H1 (cell line): ENCODE data around the gene GP9.

Experiments used
- CTCF ChIP-seq, 3 experiments: IDR thresholded peaks; 1 replicate in 2 of 3; 2 replicates in 1 of 3; pipeline versions ENCODE4 v1.5.1 to v1.6.1; 2011; ENCODE audit warnings: low read length in 3 of 3, mild to moderate bottlenecking in 3 of 3, inconsistent platforms in 2 of 3, low read depth in 1 of 3, moderate library complexity in 1 of 3; ENCODE audit not compliant: insufficient read depth in 1 of 3; ENCODE audit errors: control extremely low read depth in 1 of 3
- EP300 ChIP-seq, 2 experiments: IDR thresholded peaks; 1 replicate in 1 of 2; 2 replicates in 1 of 2; pipeline ENCODE4 v1.6.1; 2011 to 2012; ENCODE audit warnings: low read depth in 2 of 2, low read length in 2 of 2, mild to moderate bottlenecking in 2 of 2, borderline replicate concordance in 1 of 2, inconsistent platforms in 1 of 2, moderate library complexity in 1 of 2
- JUND ChIP-seq: IDR thresholded peaks from 2 replicates; pipeline ENCODE4 v1.6.1; 2011; ENCODE audit warnings: mild to moderate bottlenecking, improper control_type of control experiment, low read length
- MAX ChIP-seq: IDR thresholded peaks from 2 replicates; pipeline ENCODE4 v1.6.1; 2012; ENCODE audit warnings: inconsistent platforms
- RXRA ChIP-seq: IDR thresholded peaks from 2 replicates; pipeline ENCODE4 v1.6.1; 2011; ENCODE audit warnings: low read depth, mild to moderate bottlenecking, low read length, moderate library complexity; ENCODE audit not compliant: insufficient read depth
- SIX5 ChIP-seq: IDR thresholded peaks from 2 replicates; pipeline ENCODE4 v1.6.1; 2011; ENCODE audit warnings: mild to moderate bottlenecking, low read depth, low read length

GRCh38 chr3:129036222-129037092, 24.1 kb upstream of the GP9 start:
- no peak for TF ChIP-seq JUND
- TF ChIP-seq CTCF (IDR thresholded peaks at IDR 0.05; ENCODE audit: control extremely low read depth in 1 of 3, insufficient read depth in 1 of 3, low read depth in 1 of 3, low read length in 3 of 3), result no peak
- TF ChIP-seq SIX5, result no peak
- TF ChIP-seq EP300 (IDR thresholded peaks at IDR 0.05; ENCODE audit: borderline replicate concordance in 1 of 2, low read depth in 2 of 2, low read length in 2 of 2), result no peak
- TF ChIP-seq MAX, result no peak
- TF ChIP-seq RXRA, result no peak
